HPDE6-E6E7 (cell line): Measurements from ENCODE around the gene ARID1B.
A peak's percentile ranks its signal among the peaks of the same experiment; 100 is the strongest.
"Not testable (repeated sequence)": the region's sequence is repeated elsewhere in the genome, so short reads cannot be mapped to it uniquely, and the experiment has no call there.

Experiments
- DNase-seq: peaks from one replicate; pipeline ENCODE4 v3.0.0; 2011; ENCODE audit warnings: missing footprints; ENCODE audit errors: extremely low spot score

The ARID1B gene

GRCh38 chr6:157126183-157127098 is 349.3 kb downstream of the ARID1B start:
- no peak for DNase-seq

- DNase-seq = no peak
These were observed 351.1 kb downstream of the ARID1B start for GRCh38 chr6:157128235-157128775.

GRCh38 chr6:157131250-157131649 is 354.1 kb downstream of the ARID1B start:
- DNase-seq = no peak

GRCh38 chr6:157133856-157134255 is 356.7 kb downstream of the ARID1B start:
- DNase-seq = no peak

DNA sequence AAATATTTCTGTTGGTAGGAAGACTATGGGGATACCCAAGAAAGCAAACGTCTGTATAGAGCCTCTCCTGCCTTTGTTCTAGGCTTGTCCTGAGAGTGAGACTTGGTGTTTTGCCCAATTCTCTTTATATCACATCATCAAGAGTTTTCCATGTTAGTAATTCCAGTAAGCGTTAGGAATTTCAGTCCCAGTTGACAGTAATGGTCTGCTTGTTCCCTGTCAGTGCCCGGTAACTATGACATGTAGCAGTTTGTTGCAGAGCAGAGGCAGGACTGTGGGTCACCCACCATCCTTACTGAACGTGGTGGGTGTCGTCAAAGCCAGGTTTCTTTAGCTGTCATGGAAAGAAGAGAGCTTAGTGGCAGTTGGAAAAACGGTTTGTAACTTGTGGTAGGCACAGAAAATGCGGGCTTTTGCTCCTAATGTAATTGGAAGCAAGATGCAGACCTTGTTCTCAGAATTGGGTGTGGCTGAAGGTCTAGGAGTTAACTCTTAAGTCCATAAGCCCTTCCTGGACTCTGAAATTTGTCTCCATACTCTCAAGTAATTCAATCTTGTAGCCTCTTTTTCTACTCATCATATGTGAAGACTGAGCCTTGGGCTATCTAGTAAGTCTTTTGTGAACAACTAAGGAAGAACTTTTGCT is 357.3 kb downstream of the ARID1B start:
- no peak for DNase-seq

GRCh38 chr6:157135691-157136090 is 358.5 kb downstream of the ARID1B start:
- no peak for DNase-seq

GRCh38 chr6:157137501-157137900 is 360.3 kb downstream of the ARID1B start:
- no peak for DNase-seq

DNA sequence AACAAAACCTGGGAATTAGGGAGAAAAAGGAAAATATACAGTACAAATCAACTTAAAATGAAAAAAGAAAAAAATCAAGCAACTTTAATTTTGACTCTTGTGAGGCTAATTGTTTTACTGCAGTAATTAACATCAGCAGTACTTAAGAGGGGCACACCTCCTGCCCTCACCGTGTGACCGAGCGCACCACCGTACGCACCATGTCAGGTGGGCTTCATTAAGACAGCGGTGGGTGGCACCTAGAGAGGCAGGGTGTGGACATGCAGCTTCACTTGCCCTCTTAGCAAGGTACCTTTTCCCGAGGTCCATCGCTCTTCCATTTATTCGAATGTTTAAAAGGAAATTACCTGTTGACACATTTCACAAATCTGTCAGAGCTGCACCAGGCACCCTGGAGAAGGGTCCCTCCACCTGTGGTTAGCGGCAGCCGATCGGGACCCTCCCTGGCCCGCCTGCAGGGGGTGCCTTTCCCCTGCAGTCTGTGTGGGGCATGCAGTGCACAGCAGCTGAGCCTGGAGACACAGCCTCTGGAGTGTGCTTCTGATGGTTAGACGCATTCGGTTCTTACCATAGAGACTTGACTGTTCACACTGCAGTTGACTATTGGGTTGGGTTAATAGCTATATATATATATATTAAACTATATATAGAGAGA is 362.0 kb downstream of the ARID1B start:
- no peak for DNase-seq

DNA sequence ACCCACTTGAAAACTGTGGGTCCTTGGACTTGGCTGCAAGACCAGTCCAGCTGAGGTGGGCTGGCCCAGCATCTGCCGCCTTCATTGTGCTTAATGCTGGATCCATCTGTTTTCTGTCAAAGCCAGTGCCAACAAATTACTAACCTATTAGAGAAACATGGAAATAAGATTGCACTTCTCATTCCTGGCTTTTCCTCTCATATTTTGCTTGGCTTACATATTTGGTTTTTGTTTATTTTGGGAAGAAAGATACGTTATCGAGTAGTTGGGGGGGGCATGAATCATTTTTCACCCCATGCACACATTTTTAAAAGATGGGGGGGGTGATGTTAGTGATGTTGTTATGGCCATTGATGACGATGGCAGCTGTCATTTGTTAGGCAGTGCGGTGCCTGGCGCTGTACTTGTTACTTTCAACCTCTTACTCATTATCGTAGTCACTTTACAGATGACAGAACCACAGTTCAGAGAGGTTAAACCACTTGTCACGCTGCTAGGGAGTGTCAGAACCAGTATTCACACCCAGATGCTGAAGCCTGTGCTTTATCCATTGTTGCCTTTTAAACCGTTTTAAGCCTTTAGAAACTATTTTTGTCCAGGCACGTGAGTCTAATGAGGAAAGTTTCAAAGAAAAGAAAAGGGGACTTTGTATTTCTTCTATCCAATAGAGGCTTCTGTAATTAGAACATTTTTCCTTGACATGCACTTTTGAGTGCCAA is 366.2 kb downstream of the ARID1B start:
- DNase-seq = no peak

- DNase-seq = no peak
These were observed 367.0 kb downstream of the ARID1B start for GRCh38 chr6:157143890-157144798.

DNA sequence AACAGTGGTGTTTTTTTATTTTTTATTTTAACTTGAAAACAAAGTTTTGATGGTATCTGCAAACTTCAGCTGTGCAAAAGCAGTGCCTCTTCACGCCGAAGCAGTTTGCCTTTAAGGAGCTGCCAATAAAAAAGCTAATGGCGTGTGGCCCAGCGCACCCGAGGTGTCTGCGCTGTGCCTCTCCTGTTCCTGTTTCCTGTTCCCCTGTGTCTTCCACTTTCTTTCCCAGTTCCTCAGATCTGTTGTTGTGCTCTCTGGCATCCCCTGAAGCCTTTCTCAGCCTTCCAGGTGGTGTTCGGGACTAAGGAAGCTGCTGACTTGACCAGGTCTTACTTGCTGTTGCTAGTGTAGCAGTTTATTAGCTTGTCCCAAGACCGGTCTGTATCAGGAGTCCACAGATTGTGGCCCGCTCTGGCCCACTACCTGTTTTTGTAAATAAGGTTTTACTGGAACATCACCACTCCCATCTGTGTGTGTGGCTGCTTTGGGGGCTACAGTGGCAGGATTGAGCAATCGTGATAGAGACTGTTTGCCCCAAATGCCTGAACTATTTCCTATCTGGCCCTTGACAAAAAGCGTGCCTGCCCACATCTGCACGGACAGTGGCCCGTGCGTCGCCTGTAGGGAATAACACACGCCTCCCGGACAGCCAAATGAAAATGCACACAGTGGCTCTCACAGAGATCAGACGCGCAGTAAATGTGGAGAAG is 367.8 kb downstream of the ARID1B start:
- DNase-seq = no peak

GRCh38 chr6:157145656-157146285 is 368.6 kb downstream of the ARID1B start:
- DNase-seq = no peak

GRCh38 chr6:157147054-157148026 is 370.2 kb downstream of the ARID1B start:
- DNase-seq = not testable (repeated sequence)

DNA sequence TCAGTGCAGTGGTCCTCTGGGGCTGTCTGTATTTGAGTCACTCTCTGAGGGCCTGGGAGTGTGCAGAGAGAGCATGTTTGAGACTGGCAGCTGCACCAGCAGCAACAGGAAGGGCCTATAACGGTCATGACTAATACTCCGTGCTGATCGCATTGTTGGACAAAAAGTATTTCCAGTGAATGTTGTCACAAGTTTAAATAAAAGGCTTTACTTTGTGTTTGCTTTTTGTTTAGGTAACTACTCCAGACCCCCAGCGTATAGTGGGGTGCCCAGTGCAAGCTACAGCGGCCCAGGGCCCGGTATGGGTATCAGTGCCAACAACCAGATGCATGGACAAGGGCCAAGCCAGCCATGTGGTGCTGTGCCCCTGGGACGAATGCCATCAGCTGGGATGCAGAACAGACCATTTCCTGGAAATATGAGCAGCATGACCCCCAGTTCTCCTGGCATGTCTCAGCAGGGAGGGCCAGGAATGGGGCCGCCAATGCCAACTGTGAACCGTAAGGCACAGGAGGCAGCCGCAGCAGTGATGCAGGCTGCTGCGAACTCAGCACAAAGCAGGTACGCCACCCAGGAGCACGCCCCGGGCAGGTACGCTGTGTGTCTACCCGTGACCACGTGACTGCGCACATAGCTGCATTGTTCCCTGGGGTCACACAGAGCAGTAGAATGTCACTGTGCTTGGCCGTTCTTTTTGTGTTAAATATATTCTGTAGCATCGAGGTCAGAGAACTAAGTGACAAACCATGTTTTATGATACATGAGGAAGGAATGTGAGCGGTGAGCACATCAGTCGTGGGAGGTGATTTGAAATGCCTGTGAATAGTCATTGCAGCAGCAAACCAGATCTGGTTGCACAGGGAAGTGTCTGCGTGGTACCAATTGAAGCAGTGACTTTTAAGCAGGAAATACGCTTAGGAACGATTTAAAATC is 371.5 kb downstream of the ARID1B start:
- peak; percentile 88 for DNase-seq

GRCh38 chr6:157150076-157150475 is 372.9 kb downstream of the ARID1B start:
- no peak for DNase-seq

- no peak for DNase-seq
These were observed 373.9 kb downstream of the ARID1B start for GRCh38 chr6:157151029-157151428.

DNA sequence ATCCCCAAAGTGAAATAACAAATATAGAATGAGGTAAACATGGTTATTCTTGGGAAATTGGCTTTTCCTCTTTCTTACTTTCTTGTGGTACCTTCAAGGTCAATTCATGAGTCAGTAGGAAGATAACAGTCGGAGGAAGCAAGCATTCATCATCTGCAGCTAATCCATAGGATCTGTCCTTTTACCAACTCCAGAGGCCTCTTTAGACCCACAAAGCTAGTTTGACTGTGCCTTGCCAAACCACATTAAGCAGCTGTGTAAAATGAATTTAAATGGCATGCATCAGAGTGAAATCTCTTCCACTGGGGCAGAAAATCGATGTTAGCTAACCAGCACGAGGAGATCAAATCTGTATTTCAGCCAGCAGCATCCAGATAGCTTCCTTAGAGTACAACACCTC is 374.8 kb downstream of the ARID1B start:
- DNase-seq = no peak
